ENCODE measurements around the gene ACOT12.
"Not testable (repeated sequence)": the region's sequence is repeated elsewhere in the genome, so short reads cannot be mapped to it uniquely, and the experiment has no call there.

ACOT12 gene

DNA sequence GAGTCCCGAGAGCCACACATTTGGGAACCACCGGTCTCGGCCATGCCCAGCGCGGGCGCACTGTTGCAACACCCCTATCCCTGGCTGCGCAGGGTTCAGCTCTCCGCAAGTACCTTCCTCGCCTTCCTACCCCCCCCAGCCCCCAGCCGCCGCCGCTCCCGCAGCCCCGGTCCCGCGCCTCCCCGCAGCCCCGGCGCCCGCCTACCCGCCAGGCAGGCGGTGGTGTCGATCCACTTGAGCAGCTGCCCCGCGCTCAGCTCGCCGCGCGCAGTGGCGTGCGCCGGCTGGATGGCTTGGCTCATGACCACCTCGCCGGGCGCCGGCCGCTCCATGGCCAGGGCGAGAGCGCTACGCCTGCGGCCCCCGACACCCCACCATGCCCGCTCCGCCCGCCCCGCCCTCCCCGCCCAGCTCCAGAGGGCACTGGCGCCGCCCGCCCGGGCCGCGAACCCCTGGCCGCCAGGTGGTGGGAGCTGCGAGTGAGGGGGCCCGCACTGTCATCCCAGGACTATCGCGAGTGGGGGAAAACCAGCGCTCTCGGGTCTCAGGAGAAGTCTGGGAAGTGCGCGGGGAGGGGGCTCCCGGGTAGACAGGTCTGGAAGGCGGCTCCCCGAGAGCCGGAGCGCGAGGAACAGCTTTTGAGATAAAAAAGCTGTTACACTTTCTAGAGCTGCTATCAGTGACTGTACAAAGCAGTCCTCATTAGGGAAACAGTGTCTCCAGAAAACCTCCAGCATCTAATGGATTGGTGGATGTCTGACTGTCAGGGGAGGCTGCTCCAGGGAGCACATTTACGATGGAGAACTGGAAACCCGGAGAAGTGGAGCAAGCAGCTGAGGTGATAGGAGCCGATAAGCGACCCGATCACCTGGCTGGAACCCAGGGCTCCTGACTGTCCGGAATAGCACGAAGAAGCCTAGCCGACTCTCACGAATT lies at the start of gene ACOT12:
TSS of gene ACOT12 (minus strand) at position 352 of the 936 bp plus-strand sequence. CDS start at position 332, 20 bp downstream.
- Histone ChIP-seq H3K4me3 (peak within 1 kb of the TSS; percentile 6 to 40 (median 30)), H3K27ac (no peak within 1 kb of the TSS)

DNA sequence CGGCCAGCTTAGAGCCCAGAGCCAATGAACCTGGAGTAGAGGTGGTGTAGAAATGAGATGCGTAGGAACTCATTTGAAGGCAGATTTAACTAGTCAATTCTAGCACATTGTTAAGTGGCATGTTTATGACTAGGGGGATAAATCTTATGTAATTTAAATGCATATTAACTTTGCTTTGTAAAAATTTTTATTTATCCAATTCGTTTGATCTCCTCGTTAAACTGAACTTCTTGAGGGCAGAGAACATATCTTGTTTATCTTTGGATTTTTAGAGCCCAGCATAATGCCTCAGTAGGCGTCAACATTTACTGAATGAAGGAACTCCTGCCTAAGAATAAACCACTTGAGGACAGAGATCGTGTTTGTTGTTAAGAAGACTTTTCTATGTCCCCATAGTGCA lies 41.1 kb upstream of the ACOT12 start:
- H3K4me3 ChIP-seq: no peak overlapping the region

DNA sequence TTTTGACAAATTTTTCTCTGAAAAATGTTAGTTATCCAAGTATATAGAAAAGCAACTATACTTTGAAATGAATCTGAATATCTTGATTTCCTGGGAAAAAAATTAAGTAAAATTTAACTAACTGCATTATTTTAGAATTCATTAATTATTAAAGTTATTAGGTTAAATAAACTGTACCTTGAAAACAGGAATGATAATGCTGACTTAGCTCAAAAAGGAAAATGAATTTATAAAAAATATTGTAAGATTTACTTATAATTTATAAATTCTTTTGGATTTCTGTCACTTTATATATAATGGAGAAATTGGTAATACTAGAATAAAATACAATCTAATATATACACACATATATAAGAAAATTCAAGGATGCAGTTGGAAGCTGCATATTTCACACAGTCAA lies 36.1 kb upstream of the ACOT12 start:
- no peak overlapping the region for H3K4me3 ChIP-seq

More for the DNA sequence above, 41.1 kb upstream of the ACOT12 start:
- no peak overlapping the region for H3K27ac ChIP-seq

DNA sequence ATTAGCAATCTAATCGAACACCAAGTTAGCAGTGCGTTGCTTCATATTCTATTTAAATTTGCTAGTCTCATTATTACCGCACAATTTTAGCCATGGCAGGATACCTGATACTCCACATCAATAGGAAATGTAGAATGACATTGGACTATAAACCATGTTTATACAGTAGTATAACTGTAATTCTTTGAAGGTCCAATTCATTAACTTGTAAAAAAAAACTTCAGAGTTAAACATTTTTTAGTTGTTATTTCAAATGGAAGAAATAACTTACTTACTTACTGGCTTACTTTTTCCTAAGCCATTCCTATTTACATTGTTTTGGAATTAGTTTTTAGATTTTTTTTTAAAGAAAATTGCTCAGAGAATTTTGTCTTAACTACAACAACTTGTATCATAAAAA lies 35.4 kb upstream of the ACOT12 start:
- Histone ChIP-seq H3K27ac (no peak overlapping the region), H3K4me3 (no peak overlapping the region)

More for the DNA sequence above, 36.1 kb upstream of the ACOT12 start:
- H3K27ac ChIP-seq: no peak overlapping the region

DNA sequence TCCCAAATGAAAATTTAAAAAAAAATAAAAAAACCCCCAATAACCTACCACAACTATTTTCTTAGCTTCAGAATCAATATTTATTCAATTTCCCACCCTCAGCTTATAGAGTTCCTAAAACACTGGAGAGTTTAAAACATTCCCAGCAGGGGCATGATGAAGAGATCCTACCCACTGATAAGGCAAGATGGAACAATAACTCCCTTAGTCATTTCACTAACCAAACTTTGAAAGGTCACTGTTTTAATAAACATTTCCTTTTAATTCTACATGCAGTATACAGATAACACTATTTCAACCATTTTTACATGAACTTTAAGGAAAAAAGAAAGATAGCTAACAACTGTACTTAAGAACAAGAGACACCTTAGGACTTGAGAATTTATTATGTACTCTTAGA lies 34.9 kb upstream of the ACOT12 start:
- no peak overlapping the region for H3K4me3 ChIP-seq
- H3K27ac ChIP-seq: no peak overlapping the region

DNA sequence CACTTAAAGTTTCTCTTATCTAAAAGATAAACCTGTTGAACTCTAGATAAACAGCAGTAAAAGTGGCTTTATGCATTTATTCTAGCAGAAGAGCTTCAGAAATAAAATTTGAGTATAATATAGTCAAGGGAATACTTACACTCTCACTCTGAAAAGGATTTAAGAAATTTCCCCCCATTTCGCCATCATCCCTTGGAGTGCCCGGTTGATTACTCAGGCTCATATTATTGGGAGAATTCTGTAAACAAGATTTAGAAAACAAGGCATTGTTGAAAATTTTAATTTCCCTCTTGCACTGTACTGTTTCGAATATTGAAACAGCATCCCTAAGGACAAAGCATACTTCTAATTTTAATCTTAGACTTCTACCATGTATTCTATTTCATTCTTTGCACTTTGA lies 34.5 kb upstream of the ACOT12 start:
- no peak overlapping the region for H3K27ac ChIP-seq
- no peak overlapping the region for H3K4me3 ChIP-seq

DNA sequence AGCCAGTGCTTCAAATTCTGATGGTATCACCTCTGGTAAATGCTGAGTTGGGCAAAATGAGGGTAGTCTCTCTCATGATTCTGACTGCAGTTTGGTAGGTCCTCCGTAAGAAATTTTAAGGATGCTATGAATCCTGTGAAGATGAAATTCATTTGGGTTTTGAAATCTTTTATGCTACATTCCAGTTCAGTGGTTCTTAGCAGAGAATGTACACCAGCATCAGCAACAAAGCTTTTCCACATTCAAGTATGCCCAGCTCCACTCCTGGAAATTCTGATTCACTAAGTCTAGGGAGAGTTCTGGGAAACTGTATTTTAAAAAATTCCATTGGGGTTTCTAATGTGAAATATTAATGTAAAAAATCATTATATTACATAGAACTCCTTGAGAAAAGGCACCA lies 33.6 kb upstream of the ACOT12 start:
- no peak overlapping the region for H3K4me3 ChIP-seq
- H3K27ac ChIP-seq: no peak overlapping the region

DNA sequence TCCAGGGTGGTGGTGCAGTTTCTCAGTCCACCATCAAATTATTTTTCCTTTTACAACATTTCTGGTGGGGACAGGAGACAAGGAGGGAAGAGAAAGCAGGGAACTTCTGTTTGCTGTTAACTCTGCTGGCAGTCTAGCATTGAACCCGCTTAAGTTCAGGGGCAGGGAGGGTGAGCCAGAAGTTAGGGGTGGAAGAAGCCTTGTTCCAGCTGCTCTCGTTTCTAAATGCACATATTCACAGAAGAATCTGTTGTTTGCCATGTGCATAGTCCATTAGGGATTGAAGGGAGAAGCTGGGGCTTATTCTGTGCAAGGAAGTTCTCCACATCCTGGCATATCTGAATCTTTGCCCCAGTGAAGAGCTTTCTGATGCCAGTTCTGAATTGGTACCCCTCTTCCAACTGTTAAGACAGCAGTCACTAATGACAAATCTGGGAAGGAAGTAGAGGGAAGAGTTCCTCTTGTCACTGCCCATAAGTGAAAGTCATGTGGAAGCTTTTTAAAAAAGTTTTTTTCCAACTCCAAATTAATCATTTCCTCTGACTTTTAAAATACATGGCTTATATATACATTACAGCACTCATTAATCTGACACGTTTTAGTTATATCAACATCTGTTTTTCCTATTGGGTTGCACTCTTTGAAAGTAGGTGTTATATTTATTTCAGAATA lies 32.6 kb upstream of the ACOT12 start:
- H3K27ac ChIP-seq: peak overlapping the region in 1 of 21 experiments; percentile 69
- H3K4me3 ChIP-seq: no peak overlapping the region

DNA sequence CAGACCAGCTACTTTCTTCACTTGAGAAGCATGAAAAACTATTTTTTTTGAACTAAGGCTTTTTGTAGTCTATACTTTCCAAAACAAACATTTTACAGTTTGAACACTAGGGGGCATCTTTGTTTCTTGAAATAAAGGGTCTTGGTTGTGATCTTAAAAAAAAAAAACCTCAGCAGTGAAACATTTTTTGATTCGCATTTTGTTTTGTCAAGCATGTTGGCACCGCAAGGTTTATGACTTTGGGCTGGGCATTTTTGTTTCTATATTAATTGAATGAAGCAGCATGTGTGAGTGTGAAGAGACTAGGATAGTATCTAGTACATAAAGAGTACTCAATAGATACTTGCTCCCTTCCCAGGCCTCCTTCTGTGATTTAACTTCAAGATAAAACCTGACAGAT lies 31.6 kb upstream of the ACOT12 start:
- Histone ChIP-seq H3K27ac (no peak overlapping the region), H3K4me3 (no peak overlapping the region)

DNA sequence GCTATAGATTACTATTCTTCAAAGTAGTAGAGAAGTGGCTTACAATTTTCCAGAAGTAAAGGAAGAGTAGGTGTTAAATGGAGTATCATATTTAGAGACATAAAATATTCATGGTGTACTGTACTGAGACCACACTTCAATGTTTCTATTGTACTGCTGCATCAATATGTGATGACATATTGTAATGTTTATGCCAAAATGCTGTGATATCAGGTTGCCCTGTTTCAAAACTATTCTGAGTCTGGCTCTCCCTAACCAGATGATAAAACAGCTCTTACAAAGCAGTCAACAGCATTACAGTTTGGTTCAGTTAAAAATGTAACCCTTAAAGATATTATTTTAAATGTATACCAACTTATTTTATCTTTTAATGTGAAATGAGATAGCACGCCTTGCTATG lies 30.8 kb upstream of the ACOT12 start:
- no peak overlapping the region for H3K4me3 ChIP-seq
- H3K27ac ChIP-seq: no peak overlapping the region

DNA sequence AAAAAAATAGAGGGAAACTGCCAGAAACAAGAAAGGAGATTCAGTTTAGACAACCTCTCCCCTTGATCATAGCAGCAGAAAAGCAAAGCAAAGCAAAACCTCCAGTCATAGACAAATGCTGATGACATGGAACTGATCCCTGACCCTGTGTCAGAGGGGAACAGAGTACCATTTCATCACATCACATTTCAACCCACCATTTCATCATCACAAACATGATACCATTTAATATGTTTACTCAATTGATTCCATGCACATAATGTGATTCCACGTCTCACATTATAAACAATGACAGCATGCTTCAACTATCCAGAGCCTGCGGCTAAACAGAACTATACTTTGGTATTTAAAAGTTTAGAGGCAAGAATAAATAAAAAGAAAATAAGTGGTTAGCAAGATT lies 28.7 kb upstream of the ACOT12 start:
- no peak overlapping the region for H3K27ac ChIP-seq
- H3K4me3 ChIP-seq: no peak overlapping the region

DNA sequence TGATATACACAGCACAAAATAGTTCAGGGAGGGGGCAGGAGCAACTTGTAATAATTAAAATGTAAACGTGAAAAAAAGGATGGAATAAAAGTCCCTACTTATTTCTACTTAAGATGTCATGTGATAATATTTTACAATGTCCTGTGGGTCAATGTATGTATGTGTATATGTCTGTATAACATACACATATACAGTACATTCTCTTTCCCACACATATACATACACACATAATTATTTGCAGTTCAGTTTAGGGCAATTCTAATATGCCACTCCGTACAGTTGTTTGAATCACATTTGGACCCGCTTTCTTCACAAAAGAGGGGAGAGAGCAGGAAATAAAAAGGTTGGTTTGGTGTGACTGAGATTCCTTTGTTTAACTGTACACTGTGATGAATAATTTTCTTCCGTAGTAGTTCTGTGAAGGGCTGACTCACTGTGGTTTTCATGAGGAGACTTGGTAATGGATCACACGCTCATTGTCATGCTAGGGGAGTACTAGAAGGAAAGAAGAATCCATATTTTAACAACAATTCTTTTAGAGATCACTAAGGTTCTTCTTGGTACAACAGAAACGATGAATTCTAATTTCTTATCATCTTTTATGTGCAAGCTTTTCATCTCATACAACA lies 26.2 kb upstream of the ACOT12 start:
- Histone ChIP-seq H3K27ac (peak overlapping the region in 6 of 21 experiments; percentile 29 to 59 (median 46)), H3K4me3 (no peak overlapping the region)

DNA sequence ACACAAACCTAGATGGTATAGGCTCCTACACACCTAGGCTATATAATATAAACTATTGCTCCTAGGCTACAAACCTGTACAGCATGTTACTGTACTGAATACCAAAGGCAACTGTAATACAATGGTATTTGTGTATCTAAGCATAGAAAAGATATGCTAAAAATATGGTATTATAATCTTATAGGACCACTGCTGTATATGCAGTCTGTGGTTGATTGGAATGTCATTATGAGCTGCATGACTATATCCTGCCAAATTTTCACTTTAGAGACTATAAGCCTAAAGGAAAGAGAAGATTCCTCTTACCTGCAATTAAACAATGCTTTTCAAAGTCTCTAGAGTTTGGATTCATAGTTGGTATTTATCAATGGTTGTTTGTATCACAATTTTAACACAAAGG lies 24.7 kb upstream of the ACOT12 start:
- Histone ChIP-seq H3K27ac (no peak overlapping the region), H3K4me3 (no peak overlapping the region)

DNA sequence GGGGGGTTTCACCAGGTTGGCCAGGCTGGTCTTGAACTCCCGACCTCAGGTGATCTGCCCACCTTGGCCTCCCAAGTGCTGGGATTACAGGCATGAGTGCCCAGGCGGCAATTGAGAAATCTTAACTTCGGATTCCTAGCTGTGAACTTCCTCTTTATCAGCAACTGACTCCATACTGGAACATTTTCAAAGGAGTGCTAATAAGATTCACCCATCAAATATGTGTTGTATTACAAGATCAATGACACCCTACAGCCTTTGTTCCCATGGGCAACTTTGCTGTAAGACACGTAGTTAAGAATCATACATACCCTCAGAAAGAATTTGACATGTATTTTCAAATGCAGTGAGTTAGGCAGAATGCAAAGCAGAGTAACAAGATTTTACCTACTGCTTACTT lies 23.1 kb upstream of the ACOT12 start:
- H3K27ac ChIP-seq: no peak overlapping the region
- H3K4me3 ChIP-seq: no peak overlapping the region

DNA sequence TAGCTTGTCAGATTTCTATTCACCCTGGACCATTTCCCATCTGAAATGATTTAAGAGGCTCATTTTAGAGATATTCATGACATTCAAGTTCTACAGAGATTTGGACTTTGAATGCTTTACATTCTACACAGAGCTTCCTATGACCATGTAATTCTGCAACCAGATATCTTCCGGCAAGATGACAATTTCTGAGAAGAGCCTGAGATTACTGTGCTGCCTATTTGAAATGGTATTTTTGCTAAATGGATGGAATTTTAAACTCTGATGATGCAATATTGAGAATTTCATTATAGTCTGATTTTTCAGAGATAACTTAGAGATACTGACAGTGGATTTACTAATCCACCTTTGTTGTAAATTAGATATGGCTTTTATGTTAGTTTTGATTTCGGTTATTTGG lies 16.0 kb upstream of the ACOT12 start:
- H3K4me3 ChIP-seq: no peak overlapping the region
- H3K27ac ChIP-seq: no peak overlapping the region

DNA sequence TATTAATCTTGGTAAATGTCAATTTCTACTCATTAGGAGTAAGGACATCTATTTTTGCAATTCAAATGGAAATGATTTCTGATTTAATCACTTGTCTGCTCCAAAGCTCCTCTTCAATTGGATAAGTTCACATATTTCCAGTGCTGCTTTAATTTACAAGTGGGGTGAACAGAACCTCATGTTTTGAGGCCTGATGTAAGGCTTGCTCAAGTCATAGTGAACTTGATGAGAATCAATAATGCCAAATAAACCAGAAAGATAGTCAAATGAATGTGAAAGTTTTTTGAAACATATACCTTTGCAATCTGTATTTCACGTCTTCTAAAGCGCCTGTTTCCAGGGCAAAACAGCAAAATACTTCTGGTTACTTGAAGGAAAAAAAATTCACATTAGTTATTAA lies 15.4 kb upstream of the ACOT12 start:
- Histone ChIP-seq H3K4me3 (no peak overlapping the region), H3K27ac (no peak overlapping the region)

DNA sequence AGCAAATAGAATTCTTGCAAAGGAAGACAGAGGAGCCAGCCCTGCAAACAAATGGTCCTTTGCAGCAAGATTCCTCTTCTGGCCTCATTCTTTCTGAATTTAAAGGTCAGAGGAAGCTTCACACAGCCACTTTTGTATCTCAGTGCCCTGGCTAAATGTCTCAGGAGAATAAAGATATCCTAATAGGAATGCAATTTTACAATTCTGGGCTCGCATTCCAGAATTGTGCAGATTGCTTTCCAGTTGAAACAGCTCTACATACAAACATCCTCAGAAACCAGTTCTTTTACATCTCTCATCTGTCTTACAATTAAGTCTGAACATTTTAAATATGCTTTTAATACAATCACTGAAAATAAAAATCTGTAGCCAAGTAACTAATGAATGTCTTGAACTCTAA lies 14.6 kb upstream of the ACOT12 start:
- Histone ChIP-seq H3K4me3 (no peak overlapping the region), H3K27ac (no peak overlapping the region)

DNA sequence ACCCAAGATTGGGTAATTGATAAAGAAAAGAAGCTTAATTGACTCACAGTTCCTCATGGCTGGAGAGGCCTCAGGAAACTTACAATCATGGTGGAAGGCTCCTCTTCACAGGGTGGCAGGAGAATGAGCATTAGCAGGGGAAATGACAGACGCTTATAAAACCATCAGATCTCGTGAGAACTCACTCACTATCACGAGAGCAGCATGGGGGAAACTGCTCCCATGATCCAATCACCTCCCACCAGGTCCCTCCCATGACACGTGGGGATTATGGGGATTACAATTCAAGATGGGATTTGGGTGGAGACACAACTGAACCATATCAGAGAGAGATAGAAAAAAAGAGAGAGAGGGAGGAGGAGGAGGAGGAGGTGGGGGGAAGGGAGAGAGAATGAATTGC lies 13.9 kb upstream of the ACOT12 start:
- H3K27ac ChIP-seq, H3K4me3 ChIP-seq: not testable (repeated sequence)

DNA sequence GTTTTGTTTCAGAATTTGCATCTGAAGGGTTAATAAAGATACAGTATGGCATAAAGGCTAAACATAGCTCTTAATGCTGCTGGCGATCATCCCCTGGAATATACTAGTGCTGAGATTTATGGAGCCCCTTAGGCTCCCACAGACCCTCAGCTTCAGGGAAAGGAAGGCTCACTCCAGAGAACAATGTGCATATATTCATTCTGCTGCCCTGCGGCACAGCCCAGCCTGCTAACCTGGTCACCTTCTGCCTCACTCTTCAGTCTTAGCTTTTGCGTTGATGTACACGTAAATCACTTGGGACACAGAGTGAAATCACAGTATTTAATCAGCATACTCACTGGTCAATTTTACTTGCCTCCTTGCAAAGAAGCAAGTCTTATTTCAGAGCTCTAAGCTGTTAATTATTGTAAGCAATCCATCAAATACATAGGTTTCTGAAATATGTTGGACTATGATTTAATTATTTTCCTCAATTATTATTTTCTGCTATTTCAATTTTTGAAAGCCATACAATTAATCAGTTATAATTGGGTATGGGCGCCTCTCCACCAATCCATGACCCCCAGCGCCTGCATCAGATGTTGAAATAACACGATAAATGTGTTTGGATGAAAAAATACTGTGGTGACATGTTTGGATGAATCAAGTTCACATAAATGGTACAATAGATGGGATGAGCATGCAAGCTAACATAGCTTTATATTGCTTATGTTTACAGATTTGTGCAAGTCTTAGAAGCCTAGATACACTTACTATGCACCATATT lies 11.4 kb upstream of the ACOT12 start:
- Histone ChIP-seq H3K4me3 (no peak overlapping the region), H3K27ac (no peak overlapping the region)
